Fibroblast of the aortic adventitia (primary cell): ENCODE results near the gene PRR35. TPM values are rescaled to one million over a fixed set of nuclear protein-coding genes. Genes with fewer than 3 reads are reported as not detected.

Source experiments
- DNase-seq: peaks from one replicate; pipeline ENCODE4 v3.0.0-alpha.2; 2010; ENCODE audit warnings: low read depth
- H3K4me3 ChIP-seq: 2 replicates; pipeline ENCODE4 v1.5.1; 2011; ENCODE audit warnings: low read depth, mild to moderate bottlenecking, control low read depth, low read length, moderate library complexity
- total RNA-seq: library from RNA; depleted of rRNA; stranded (reverse); fragments of >200 nt; gene quantifications from 2 replicates; pipeline ENCODE4 v1.2.3, GENCODE V29; 2012; ENCODE audit warnings: low replicate concordance
- TF ChIP-seq, protein P1 (sequence below): IDR thresholded peaks from 2 replicates; pipeline ENCODE4 v1.5.1; 2011; ENCODE audit warnings: mild to moderate bottlenecking, low read length, control low read depth, inconsistent platforms; ENCODE audit not compliant: insufficient read depth

Gene PRR35
- total RNA-seq, 1 donor = not detected

DNA sequence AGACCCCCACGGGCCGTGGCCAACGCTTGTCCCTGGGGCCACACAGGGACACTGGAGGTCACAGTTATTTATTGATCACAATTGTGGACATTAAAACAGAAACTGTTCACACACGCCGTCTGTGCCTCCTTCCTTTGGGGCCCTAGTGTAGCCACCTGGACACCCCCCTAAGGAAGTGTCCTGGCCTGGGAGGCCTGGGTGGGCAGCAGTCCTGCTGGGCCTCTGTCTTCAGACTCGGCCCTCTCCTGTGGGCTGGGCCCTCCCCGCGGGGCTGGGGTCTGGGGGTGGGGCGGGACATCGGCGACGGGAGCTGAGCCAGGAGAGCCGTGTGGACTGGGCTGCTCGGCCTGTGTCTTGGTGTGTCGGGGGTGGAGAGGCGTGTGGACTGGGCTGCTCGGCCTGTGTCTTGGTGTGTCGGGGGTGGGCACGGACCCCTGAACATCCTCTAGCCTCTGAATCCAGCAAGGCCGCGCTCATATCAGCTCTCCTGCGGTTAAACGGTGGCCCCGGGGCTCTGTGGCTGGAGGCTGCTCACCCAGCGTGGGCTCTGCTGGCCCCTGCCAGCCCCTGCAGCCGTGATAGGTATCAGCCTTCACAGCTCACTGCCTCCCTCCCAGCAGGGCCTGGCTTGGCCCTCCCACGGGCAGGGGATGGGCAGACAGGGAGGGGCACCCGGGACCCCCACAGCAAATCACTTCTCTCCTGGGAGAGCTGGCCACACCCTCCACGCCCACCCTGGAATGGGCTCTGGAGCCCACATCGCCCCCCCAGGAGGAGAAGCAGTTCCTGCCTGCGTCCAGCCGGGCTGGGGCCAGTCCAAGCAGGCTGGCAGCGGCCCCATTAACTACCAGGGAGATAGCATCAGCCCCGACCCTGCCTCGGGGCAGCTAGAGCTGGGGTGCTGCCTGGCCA lies 5.5 kb downstream of the PRR35 start:
- no peak for DNase-seq
- TF ChIP-seq, protein P1, sequence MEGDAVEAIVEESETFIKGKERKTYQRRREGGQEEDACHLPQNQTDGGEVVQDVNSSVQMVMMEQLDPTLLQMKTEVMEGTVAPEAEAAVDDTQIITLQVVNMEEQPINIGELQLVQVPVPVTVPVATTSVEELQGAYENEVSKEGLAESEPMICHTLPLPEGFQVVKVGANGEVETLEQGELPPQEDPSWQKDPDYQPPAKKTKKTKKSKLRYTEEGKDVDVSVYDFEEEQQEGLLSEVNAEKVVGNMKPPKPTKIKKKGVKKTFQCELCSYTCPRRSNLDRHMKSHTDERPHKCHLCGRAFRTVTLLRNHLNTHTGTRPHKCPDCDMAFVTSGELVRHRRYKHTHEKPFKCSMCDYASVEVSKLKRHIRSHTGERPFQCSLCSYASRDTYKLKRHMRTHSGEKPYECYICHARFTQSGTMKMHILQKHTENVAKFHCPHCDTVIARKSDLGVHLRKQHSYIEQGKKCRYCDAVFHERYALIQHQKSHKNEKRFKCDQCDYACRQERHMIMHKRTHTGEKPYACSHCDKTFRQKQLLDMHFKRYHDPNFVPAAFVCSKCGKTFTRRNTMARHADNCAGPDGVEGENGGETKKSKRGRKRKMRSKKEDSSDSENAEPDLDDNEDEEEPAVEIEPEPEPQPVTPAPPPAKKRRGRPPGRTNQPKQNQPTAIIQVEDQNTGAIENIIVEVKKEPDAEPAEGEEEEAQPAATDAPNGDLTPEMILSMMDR = no peak
- no peak overlapping the region for H3K4me3 ChIP-seq

DNA sequence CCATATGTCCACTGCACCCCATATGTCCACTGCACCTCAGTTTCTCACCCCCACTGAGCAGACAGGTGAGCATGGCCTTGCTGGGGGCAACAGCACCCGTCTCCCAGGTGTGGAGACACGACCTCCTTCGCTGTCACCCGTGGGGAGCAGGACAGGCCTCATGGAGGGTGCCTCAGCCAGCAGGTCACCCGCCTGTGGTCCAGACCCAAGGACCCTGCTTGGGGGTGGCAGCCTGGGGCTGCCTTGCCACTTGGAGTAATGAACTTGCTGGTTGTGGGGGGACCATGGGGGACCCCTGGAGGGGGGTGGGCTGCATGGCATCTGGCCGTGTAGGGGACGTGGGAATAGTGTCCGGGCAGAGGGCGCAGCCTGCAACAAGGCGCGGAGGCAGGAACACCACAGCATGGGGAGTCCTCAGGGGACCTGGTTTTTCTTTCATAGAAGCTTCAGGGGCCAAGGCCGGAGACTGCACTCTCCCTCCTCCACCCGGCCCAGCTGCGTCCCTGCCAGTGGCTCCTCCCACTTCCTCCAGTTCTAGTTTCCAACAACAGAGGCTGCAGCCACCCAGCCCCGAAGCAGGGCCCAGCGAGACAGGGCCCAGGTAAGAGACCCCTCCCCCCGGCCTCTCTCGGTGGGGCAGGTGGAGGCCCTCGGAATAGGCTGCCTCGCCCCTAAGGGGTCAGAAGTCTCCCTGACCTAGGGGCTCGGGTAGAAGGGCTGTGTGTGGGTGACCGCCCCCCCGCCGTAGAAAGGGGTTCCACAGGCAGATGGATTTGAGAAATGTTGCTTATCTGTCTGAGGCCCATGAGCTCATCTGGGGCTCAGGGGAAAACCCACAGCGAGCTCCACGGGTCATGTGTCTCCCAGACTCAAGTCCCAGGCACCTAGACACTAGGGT lies 6.5 kb downstream of the PRR35 start, which contains the start of gene NHLRC4:
Gene NHLRC4, plus strand, starts transcription at position 531 of the 898 bp plus-strand sequence. CDS start 1,043 bp downstream, outside the sequence.
- DNase-seq = peak; percentile 61
- H3K4me3 ChIP-seq = peak within 1 kb of the TSS; percentile 42
- TF ChIP-seq, protein P1 = no peak

DNA sequence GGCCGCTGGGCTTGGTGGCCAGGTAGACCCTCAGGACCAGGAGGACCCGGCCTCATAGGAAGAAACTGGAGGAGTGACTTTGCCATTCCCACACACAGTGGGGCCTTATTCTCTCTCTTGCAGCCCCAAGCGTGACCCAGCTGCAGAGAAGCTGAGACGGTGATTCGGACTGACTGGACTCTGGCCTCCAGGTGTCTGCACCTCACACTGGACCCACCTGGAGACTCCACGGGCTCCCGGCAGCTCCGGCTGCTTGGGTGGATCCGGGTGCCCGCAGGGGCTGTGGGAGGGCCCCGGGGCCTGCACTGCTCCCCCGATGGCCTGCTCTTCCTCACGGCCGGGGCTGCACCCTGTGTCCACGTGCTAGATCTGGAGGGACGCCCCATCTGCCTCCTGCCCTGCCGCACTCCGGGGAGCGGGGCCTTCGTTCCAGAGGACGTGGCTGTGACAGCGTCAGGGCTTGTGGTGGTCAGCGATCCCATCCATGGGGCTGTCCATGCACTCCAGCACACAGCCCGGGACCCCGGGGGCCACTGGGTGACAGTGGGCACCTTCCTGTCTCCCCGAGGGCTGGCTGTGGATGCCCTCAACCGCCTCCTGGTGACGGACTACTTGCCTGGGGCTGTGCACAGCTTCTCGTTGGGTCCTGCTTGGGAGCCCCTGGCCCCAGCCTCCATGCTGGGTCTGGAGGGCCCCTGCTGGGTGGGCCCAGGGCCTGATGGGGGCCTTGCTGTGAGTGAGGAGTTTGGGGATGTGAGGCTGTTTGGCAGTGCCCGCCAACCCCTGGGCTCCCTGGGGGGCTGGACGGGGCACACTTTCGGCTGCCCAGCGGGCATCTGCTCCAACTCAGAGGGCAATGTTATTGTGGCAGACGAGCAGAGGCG lies 7.4 kb downstream of the PRR35 start:
- TF ChIP-seq, protein P1 = no peak
- no peak overlapping the region for H3K4me3 ChIP-seq
- no peak for DNase-seq

DNA sequence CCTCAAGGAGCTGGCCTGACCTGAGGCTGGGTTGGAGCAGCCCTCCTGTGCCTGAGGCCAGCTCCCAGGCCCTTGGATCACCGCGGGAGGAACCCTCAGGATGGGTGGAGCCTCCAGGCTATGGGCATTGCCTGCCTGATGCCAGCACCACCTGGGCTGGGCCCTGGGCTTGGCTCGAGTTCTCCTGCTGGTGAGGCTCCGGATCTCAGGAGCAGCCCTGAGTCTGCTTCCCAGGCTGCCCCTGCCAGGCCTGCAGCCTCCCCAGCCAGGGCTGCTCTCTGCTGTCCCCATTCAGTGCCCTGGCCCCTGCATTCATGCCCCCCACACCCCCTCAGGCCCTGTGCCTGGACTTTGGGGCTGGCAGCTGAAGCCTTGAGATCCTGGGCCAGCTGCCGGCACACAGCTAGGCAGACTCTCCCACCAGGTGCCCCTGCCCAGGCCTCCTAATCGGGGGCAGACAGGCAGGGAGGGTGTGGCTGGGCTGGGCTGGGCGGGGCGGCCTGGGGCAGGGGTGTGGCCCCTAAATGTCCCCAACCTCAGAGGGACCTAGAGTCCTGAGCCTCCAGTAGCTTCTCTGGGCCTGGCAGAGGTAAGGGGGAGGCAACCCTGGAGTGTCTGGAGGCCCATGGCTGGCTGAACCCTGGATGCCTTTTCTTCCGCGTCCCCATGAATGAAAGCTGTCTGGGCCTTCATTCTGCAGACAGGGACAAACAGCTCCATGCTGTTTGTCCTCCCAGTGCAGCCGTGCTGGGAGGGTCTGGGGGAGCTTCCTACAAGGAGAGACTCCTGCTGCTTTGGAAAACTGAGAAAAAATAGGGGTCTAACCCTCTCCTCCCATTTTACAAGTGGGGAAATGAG lies 8.4 kb downstream of the PRR35 start:
- TF ChIP-seq, protein P1 = no peak
- peak overlapping the region; percentile 82 for H3K4me3 ChIP-seq
- no peak for DNase-seq

DNA sequence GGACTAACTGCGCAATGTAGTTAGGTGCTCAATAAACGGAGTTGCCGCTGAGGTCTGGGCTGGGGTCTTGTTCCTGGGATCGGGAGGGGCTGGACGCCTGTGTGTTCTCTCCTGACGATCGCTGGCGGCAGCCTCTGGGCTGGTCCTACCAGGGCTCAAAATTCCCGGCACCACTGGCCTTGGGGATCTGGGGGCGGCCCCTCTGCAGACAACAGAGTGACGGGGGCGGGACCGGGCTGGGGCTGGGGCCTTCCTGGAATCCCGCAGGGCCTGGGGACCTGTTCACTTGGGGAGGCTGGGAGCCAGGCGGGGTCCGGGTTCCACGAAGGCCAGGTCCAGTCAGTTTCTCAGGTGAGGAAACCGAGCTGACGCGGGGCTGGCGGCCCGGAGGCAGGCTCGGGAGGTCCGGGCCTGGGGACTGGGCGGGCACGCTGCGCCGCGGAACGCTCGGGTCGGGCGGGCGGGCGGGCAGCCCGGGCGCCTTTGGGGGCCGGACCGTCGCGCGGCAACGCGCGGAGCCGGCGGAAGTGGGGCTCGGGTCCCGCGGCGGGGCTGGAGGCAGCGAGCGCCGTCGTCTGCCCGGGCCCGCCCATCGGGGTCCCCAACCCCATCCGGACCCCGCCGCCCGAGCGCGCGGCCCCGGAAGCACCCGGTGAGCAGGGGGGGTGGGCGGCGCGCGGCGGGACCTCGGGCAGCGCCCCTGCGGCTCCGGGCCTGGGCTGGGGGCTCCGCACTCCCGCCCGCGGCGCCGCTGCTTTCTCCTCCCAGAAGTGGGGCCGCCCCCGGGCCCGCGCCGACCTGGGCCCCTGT lies 9.5 kb downstream of the PRR35 start, which contains the start of gene PIGQ:
Gene PIGQ, plus strand, starts transcription at position 524 of the 810 bp plus-strand sequence. CDS start 4,107 bp downstream, outside the sequence.
- TF ChIP-seq, protein P1 = no peak
- H3K4me3 ChIP-seq = peak within 1 kb of the TSS; percentile 82
- DNase-seq = peak; percentile 57
